ENCODE results near the gene CHMP1B.

CHMP1B gene

DNA sequence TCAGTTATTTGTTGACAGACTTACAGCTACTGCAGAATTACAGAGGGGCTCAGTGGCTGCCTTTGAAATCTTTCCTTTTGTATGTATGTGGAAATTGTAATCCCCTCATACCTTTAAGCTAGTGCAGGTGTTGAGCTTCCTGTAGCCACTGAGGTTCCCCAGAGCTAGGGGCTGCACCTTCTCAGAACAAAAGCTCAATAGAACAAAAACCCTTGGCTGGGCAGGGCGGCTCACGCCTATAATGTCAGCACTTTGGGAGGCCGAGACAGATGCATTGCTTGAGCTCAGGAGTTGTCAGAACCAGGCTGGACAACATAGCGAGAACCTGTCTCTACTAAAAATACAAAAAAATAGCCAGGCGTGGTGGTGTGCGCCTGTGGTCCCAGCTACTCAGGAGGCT is 41.3 kb upstream of the CHMP1B start:
- DNase-seq (ENCODE audit: extremely low spot score): no peak
- TF ChIP-seq CTCF (IDR thresholded peaks at IDR 0.05; ENCODE audit: control extremely low read depth, extremely low read depth, low read depth, missing control alignments): no peak
- POLR2A ChIA-PET: no interaction called here
- CTCF ChIA-PET: interaction anchor here (0.7 to 1.8 kb wide), 5 partner anchors 15 to 128 kb away, joined by 3 to 5 read pairs (median 3); no protein-coding TSS in a partner anchor

DNA sequence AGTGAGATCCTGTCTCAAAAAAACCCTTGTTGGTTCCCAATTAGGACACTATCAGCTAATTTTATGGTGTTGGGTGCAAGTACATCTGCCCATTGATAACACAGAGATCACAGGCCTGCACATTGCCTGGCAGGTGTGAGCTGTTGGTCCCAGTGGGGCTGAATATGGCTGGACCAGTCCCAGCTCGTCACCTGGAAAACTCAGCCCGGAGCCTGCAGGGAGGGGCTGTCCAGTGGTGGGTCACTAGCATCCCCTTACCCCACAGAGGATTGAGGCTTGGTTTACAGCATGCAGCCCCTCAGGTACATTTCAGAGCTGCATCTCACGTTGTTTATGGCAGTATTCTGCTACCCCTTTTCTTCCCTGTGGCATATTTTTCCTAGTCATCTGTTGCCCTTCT is 40.8 kb upstream of the CHMP1B start:
- no peak for DNase-seq (ENCODE audit: extremely low spot score)
- TF ChIP-seq CTCF (IDR thresholded peaks at IDR 0.05; ENCODE audit: control extremely low read depth, extremely low read depth, low read depth, missing control alignments): no peak
- POLR2A ChIA-PET: no interaction called here
- CTCF ChIA-PET: interaction anchor here (0.7 to 1.8 kb wide), 5 partner anchors 15 to 127 kb away, joined by 3 to 5 read pairs (median 3); no protein-coding TSS in a partner anchor

DNA sequence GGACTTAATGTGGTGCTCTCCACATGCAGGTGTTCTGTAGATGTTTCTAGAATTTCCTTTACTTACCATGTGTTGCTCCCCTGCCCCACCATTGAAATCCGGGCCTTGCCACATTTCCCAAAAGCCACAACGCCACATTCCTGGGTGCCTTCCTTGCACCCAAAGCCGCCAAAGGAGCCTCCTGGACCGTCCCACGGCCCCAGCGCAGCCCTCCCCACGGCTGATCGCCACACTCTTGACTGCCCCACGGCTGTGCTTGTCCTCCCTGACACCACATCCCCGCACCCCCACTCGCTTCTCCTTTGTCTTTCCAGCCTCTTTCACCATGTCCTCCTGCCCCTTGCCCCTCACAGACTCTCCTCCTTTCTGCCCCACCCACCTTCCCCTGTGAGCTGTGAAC is 40.2 kb upstream of the CHMP1B start:
- POLR2A ChIA-PET: no interaction called here
- no peak for DNase-seq (ENCODE audit: extremely low spot score)
- TF ChIP-seq CTCF (IDR thresholded peaks at IDR 0.05; ENCODE audit: control extremely low read depth, extremely low read depth, low read depth, missing control alignments): no peak
- CTCF ChIA-PET: interaction anchor here (1.5 kb wide), 1 partner anchor 77 kb away, joined by 4 read pairs; no protein-coding TSS in a partner anchor

DNA sequence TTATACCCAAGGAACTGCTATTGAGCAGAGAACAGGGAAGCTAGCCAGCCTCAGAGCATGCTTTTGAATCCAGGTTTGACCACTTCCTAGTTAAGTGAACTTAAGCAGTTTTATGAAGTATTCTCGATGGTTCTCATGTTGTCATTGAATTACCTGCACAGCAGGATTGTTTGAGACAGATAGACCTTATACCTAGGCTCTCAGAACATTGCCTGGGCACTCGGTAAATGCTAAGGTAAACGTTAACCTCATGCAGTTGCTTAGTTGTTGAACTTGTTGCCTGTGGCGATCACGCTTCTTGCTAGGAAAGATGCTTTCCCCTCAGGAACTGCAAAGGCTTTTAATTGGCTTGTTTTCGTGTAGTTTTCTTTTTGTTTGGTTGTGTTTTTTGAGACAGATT is 34.0 kb upstream of the CHMP1B start:
- ChIA-PET POLR2A (no interaction called here), CTCF (no interaction called here)
- no peak for DNase-seq (ENCODE audit: extremely low spot score)
- no peak for TF ChIP-seq CTCF (IDR thresholded peaks at IDR 0.05; ENCODE audit: control extremely low read depth, extremely low read depth, low read depth, missing control alignments)

- ChIA-PET POLR2A (no interaction called here), CTCF (no interaction called here)
- no peak for TF ChIP-seq CTCF (IDR thresholded peaks at IDR 0.05; ENCODE audit: control extremely low read depth, extremely low read depth, low read depth, missing control alignments)
- DNase-seq (ENCODE audit: extremely low spot score): no peak
Measured at GRCh38 chr18:11818486-11819203, 32.6 kb upstream of the CHMP1B start.

DNA sequence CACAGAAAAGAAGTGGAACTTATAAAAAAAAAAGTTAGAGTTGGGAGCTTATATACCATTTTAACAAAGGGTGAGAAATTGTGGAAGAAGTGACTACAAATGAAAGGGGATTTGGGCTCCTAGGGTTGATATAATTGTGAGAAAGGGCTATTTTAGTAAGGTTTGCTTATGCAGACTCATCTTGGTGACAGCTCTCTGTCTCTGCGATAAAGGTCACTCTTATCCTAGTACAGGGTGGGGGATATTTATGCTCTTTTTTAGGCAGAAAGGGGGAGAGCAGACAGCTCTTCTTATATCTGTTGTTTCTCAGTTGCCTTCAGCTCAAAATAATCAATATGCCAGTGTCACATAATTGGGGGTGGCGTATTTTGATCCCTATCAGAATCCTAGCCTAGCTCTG is 31.3 kb upstream of the CHMP1B start:
- no peak for TF ChIP-seq CTCF (IDR thresholded peaks at IDR 0.05; ENCODE audit: control extremely low read depth, extremely low read depth, low read depth, missing control alignments)
- no peak for DNase-seq (ENCODE audit: extremely low spot score)
- POLR2A ChIA-PET: no interaction called here
- CTCF ChIA-PET: no interaction called here
